K562 (cell line): ENCODE results near the gene ARHGAP28. TPM values are rescaled to one million over a fixed set of nuclear protein-coding genes. Genes with fewer than 3 reads are reported as not detected.

Experiments used
- ATAC-seq: fragments of 200-7000 bp; cut with Tn5 transposase; 3 replicates; pipeline ENCODE4 v1.9.1; 2020; ENCODE audit warnings: moderate library complexity
- BruUV-seq: library from RNA; stranded (reverse); fragments of 400-500 nt; replicated peaks from 2 replicates; lab custom pipeline; 2021; lab: Mats Ljungman, UMichigan
- CTCF ChIA-PET: fragments of 300-600 bp; formaldehyde crosslinking; extraction: SDS; loops from one replicate; lab custom pipeline; 2021; ENCODE audit warnings: low intra/inter-chr PET ratio; lab: Yijun Ruan, JAX
- POLR2A ChIA-PET: fragments of 300-600, 350-650 bp; sonication (Branson Sonifier 250); formaldehyde crosslinking; extraction: SDS; loops from one replicate; lab custom pipeline; 2021; ENCODE audit warnings: antibody characterized with exemption, inconsistent platforms; lab: Yijun Ruan, JAX
- DNase-seq, 4 experiments: peaks; one replicate each; pipeline versions ENCODE4 v3.0.0 to v3.0.0-alpha.2; 2011 to 2018; ENCODE audit warnings: low spot score in 3 of 4, mixed read lengths in 3 of 4; ENCODE audit errors: extremely low read depth in 1 of 4
- FAIRE-seq: peaks from 2 replicates; lab custom pipeline; 2011; peaks lifted over from hg19 to GRCh38; lab: Jason Lieb, UNC
- H2AFZ ChIP-seq: 2 replicates; pipeline ENCODE4 v1.6.0; 2011; ENCODE audit warnings: low read depth, low read length, control low read depth, inconsistent platforms
- H3K27ac ChIP-seq: fragments of 200-600 bp; 3 replicates; pipeline ENCODE4 v1.8.0; 2011; ENCODE audit warnings: low read depth, mild to moderate bottlenecking, control low read depth, inconsistent platforms, low read length, moderate library complexity, mixed read lengths; ENCODE audit errors: extremely low read depth
- H3K27me3 ChIP-seq, 2 experiments: fragments of 300-600 bp in 1 of 2; 2 replicates in 1 of 2; 3 replicates in 1 of 2; pipeline versions ENCODE4 v1.6.0 to v1.8.0; 2011; ENCODE audit warnings: inconsistent platforms in 2 of 2, low read length in 2 of 2, mild to moderate bottlenecking in 1 of 2, mixed read lengths in 1 of 2, moderate library complexity in 1 of 2; ENCODE audit not compliant: control insufficient read depth in 2 of 2, insufficient read depth in 2 of 2
- H3K36me3 ChIP-seq: fragments of 300-600 bp; 3 replicates; pipeline ENCODE4 v1.8.0; 2011; ENCODE audit warnings: mild to moderate bottlenecking, low read length, inconsistent platforms; ENCODE audit not compliant: control insufficient read depth, insufficient read depth
- H3K4me1 ChIP-seq, 2 experiments: fragments of 200-600 bp in 1 of 2; replicated peaks in 1 of 2; 2 replicates in 1 of 2; 3 replicates in 1 of 2; pipeline versions ENCODE4 v1.5.1 to v1.8.0; 2011; ENCODE audit warnings: inconsistent platforms in 2 of 2, low read length in 2 of 2, mild to moderate bottlenecking in 1 of 2, mixed read lengths in 1 of 2, moderate library complexity in 1 of 2; ENCODE audit not compliant: control insufficient read depth in 2 of 2, insufficient read depth in 2 of 2
- H3K4me2 ChIP-seq: 2 replicates; pipeline ENCODE4 v1.6.1; 2011; ENCODE audit warnings: low read length, control low read depth, inconsistent platforms, mixed read lengths; ENCODE audit not compliant: insufficient read depth
- H3K4me3 ChIP-seq: fragments of 200-600 bp; sonication (generic), shearing (Covaris generic); 2 replicates; pipeline ENCODE4 v1.5.1; 2016; ENCODE audit warnings: control low read depth, inconsistent platforms
- H3K79me2 ChIP-seq: fragments of 200-600 bp; 3 replicates; pipeline ENCODE4 v1.8.0; 2011; ENCODE audit warnings: low read length, inconsistent platforms; ENCODE audit not compliant: control insufficient read depth, insufficient read depth
- H3K9ac ChIP-seq, 2 experiments: 2 replicates each; pipeline versions ENCODE4 v1.6.0 to v1.6.1; 2011; ENCODE audit warnings: low read depth in 2 of 2, low read length in 2 of 2, control low read depth in 1 of 2, inconsistent platforms in 1 of 2, mild to moderate bottlenecking in 1 of 2, mixed read lengths in 1 of 2; ENCODE audit not compliant: insufficient read depth in 1 of 2
- H3K9me1 ChIP-seq: one replicate; pipeline ENCODE4 v1.6.0; 2011; ENCODE audit warnings: inconsistent platforms, mild to moderate bottlenecking, low read length, moderate library complexity; ENCODE audit not compliant: control insufficient read depth, insufficient read depth
- H3K9me3 ChIP-seq: replicated peaks from 2 replicates; pipeline ENCODE4 v1.5.1; 2011; ENCODE audit warnings: low read depth, low read length, inconsistent platforms; ENCODE audit not compliant: control insufficient read depth, insufficient read depth
- H4K20me1 ChIP-seq: replicated peaks from 2 replicates; pipeline ENCODE4 v1.6.1; 2011; ENCODE audit warnings: low read length, inconsistent platforms, mixed read lengths; ENCODE audit not compliant: control insufficient read depth, insufficient read depth
- BRD9 ChIP-seq: fragments of 450-650 bp; IDR thresholded peaks from 2 replicates; pipeline ENCODE4 v1.6.1; 2018; ENCODE audit warnings: low read depth; ENCODE audit not compliant: partially characterized antibody
- DNMT1 ChIP-seq: fragments of 450-650 bp; IDR thresholded peaks from 2 replicates; pipeline ENCODE4 v1.6.1; 2016; ENCODE audit warnings: antibody characterized with exemption, mild to moderate bottlenecking
- GATAD2A ChIP-seq: fragments of 450-650 bp; IDR thresholded peaks from 2 replicates; pipeline ENCODE4 v1.6.1; 2017
- JUN ChIP-seq, 2 experiments: sonication (generic) in 1 of 2; formaldehyde crosslinking in 1 of 2; IDR thresholded peaks; 2 replicates each; pipeline versions ENCODE4 v1.6.1 to v1.8.0; 2012 to 2022; ENCODE audit warnings: borderline replicate concordance in 2 of 2, mild to moderate bottlenecking in 2 of 2, improper control_type of control experiment in 1 of 2, low read depth in 1 of 2, low read length in 1 of 2, missing genetic modification reagents in 1 of 2
- KLF10 ChIP-seq: fragments of 250-450 bp; sonication (Bioruptor Pico); IDR thresholded peaks from 2 replicates; pipeline ENCODE4 v1.6.1; 2021; ENCODE audit warnings: matching md5 sums
- OTX1 ChIP-seq: fragments of 450-650 bp; formaldehyde crosslinking; IDR thresholded peaks from 2 replicates; pipeline ENCODE4 v1.4.0; 2022; ENCODE audit warnings: mild to moderate bottlenecking
- RFX5 ChIP-seq: IDR thresholded peaks from 2 replicates; pipeline ENCODE4 v1.6.1; 2011; ENCODE audit warnings: low read depth, mild to moderate bottlenecking, improper control_type of control experiment, low read length
- TRIM24 ChIP-seq, 2 experiments: fragments of 450-650 bp; IDR thresholded peaks; 2 replicates each; pipeline ENCODE4 v1.6.1; 2016
- U2AF1 ChIP-seq: fragments of 200-400 bp; formaldehyde crosslinking; optimal IDR thresholded peaks from 2 replicates; pipeline ENCODE3; 2017; ENCODE audit warnings: mild to moderate bottlenecking, low read depth, low read length, moderate library complexity
- ZNF217 ChIP-seq: sonication (generic); formaldehyde crosslinking; IDR thresholded peaks from 2 replicates; pipeline ENCODE4 v1.8.0; 2022; ENCODE audit warnings: mild to moderate bottlenecking, missing genetic modification reagents
- ZNF232 ChIP-seq: sonication (generic); formaldehyde crosslinking; IDR thresholded peaks from 2 replicates; pipeline ENCODE4 v1.8.0; 2022; ENCODE audit warnings: mild to moderate bottlenecking, missing genetic modification reagents
- ZNF507 ChIP-seq: conservative IDR thresholded peaks from 2 replicates; pipeline ENCODE4 v1.6.1; 2017; ENCODE audit warnings: missing genetic modification characterization, missing compliant biosample characterization
- WGBS: fragments of 100-300 bp; shearing (Covaris generic); methylation state at CpG from one replicate; pipeline ENCODE4 v1.1.6; 2016; ENCODE audit warnings: low coverage, mixed read lengths; ENCODE audit not compliant: insufficient coverage; ENCODE audit errors: missing lambda C conversion rate; 5-methylcytosine and 5-hydroxymethylcytosine counted together
- in situ Hi-C: fragments of 300-500 bp; cut with MboI; formaldehyde crosslinking; loops from 4 replicates; pipeline ENCODE4 v1.15.0; 2018; ENCODE audit warnings: inconsistent platforms, mixed read lengths
- intact Hi-C: fragments of 100-400 bp; cut with micrococcal nuclease; formaldehyde crosslinking; loops from 2 replicates; pipeline ENCODE4 v1.14.2; 2022
- polyA plus RNA-seq, 8 experiments: library from polyadenylated mRNA; depleted of rRNA in 4 of 8; stranded (reverse) in 5 of 8; unstranded in 3 of 8; fragments of >200 nt; fragmentation: Nextera tagmentation in 2 of 8; fragmentation: Illumina TruSeq in 1 of 8; extraction: Ambion mirVana in 2 of 8; extraction: Trizol in 1 of 8; gene quantifications; 2 replicates each; pipeline versions ENCODE4 v1.2.1 to v1.2.3, GENCODE V29; 2011 to 2014; ENCODE audit warnings: inconsistent platforms in 1 of 8, missing spikeins in 1 of 8
- total RNA-seq, 7 experiments: library from RNA; depleted of rRNA in 6 of 7; stranded (reverse); fragments of >200 nt in 6 of 7; fragmentation: Illumina TruSeq in 2 of 7; extraction: Trizol in 2 of 7; gene quantifications; 2 replicates each; pipeline versions ENCODE4 v1.2.1 to v1.2.3, GENCODE V29; 2011 to 2021; ENCODE audit warnings: low replicate concordance in 1 of 7
- TF ChIP-seq, protein P1 (sequence below): sonication (generic); formaldehyde crosslinking; IDR thresholded peaks from 2 replicates; pipeline ENCODE4 v1.8.1; 2023; ENCODE audit warnings: mild to moderate bottlenecking, missing genetic modification reagents
- TF ChIP-seq, protein P2 (sequence below): sonication (generic); formaldehyde crosslinking; IDR thresholded peaks from 2 replicates; pipeline ENCODE4 v1.8.0; 2022; ENCODE audit warnings: mild to moderate bottlenecking, low read depth, missing genetic modification reagents
- TF ChIP-seq, protein P3 (sequence below): fragments of 450-650 bp; formaldehyde crosslinking; IDR thresholded peaks from 2 replicates; pipeline ENCODE4 v1.4.0; 2020; ENCODE audit warnings: mild to moderate bottlenecking, mixed read lengths
- TF ChIP-seq, protein P4 (sequence below), 3 experiments: fragments of 200-800 bp in 1 of 3; sonication (Bioruptor generic) in 1 of 3; sonication (generic) in 1 of 3; formaldehyde crosslinking in 1 of 3; IDR thresholded peaks; 2 replicates each; pipeline versions ENCODE4 v1.6.1 to v1.8.0; 2016 to 2022; ENCODE audit warnings: mild to moderate bottlenecking in 2 of 3, missing compliant biosample characterization in 2 of 3, missing genetic modification characterization in 2 of 3, missing genetic modification reagents in 1 of 3

ARHGAP28 gene
- total and polyA plus RNA-seq, 9 of the 15 experiments (the other 6 are each of a cell fraction or from before 2014, with no cell fraction given) = 0.93 to 5.9 (median 5.0) TPM

DNA sequence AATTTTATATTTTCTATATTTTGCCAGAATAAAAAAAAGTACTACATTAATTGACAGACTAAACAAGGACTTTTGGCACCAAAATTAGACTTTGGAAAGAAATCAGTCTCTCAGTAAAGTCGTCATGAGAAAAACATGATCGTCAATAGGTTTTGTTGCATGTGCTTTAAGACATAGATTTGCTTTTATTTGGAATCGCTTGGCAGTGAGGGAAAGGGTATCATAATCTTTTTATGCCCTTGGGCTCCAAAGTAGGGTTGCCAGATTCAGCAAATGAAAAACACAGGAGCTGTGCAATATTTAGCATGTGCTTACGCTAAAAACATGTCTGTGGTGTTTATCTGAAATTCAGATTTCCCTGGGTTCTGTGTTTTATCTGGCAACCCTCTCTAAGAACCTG, 210.5 kb downstream of the ARHGAP28 start:
- no peak overlapping the region for H3K4me3 ChIP-seq
- H3K9me3 ChIP-seq = no peaks in the 10 kb centered on the region
- ATAC-seq (no peak), FAIRE-seq (no peak), DNase-seq (no peak)
- H3K4me2 ChIP-seq = no peak overlapping the region
- POLR2A ChIA-PET = interaction anchor here (0.7 to 1.6 kb wide), 2 partner anchors 20 to 38 kb away, joined by 3 read pairs; no protein-coding TSS in a partner anchor
- intact Hi-C loops = no loop called here
- no peak overlapping the region for H3K9ac ChIP-seq
- no TSS peak for BruUV-seq
- peaks cover 25 to 34% of the 10 kb centered on the region in 2 experiments for H3K27me3 ChIP-seq
- in situ Hi-C loops = no loop called here
- WGBS = 1% methylated on average over 4 of the region's 4 CpGs
- TF ChIP-seq, protein P1, sequence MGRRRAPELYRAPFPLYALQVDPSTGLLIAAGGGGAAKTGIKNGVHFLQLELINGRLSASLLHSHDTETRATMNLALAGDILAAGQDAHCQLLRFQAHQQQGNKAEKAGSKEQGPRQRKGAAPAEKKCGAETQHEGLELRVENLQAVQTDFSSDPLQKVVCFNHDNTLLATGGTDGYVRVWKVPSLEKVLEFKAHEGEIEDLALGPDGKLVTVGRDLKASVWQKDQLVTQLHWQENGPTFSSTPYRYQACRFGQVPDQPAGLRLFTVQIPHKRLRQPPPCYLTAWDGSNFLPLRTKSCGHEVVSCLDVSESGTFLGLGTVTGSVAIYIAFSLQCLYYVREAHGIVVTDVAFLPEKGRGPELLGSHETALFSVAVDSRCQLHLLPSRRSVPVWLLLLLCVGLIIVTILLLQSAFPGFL (CRISPR knock-in tag) = no peak
- TF ChIP-seq RFX5 = no peak
- TF ChIP-seq KLF10 (CRISPR knock-in tag) = no peak
- TF ChIP-seq OTX1 (CRISPR knock-in tag) = no peak
- no peak for TF ChIP-seq JUN (IDR thresholded peaks at IDR 0.05; ENCODE audit: borderline replicate concordance, low read depth, low read length)
- TF ChIP-seq JUN (CRISPR knock-in tag; IDR thresholded peaks at IDR 0.05; ENCODE audit: borderline replicate concordance) = no peak
- TF ChIP-seq, protein P2, sequence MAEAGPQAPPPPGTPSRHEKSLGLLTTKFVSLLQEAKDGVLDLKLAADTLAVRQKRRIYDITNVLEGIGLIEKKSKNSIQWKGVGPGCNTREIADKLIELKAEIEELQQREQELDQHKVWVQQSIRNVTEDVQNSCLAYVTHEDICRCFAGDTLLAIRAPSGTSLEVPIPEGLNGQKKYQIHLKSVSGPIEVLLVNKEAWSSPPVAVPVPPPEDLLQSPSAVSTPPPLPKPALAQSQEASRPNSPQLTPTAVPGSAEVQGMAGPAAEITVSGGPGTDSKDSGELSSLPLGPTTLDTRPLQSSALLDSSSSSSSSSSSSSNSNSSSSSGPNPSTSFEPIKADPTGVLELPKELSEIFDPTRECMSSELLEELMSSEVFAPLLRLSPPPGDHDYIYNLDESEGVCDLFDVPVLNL (CRISPR knock-in tag) = no peak
- TF ChIP-seq DNMT1 = no peak
- no peak for TF ChIP-seq GATAD2A
- no peak for TF ChIP-seq ZNF217
- TF ChIP-seq, protein P3, sequence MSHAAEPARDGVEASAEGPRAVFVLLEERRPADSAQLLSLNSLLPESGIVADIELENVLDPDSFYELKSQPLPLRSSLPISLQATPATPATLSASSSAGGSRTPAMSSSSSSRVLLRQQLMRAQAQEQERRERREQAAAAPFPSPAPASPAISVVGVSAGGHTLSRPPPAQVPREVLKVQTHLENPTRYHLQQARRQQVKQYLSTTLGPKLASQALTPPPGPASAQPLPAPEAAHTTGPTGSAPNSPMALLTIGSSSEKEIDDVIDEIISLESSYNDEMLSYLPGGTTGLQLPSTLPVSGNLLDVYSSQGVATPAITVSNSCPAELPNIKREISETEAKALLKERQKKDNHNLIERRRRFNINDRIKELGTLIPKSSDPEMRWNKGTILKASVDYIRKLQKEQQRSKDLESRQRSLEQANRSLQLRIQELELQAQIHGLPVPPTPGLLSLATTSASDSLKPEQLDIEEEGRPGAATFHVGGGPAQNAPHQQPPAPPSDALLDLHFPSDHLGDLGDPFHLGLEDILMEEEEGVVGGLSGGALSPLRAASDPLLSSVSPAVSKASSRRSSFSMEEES (CRISPR knock-in tag) = no peak
- TF ChIP-seq TRIM24 (IDR thresholded peaks at IDR 0.05) = no peak
- TF ChIP-seq, protein P4, sequence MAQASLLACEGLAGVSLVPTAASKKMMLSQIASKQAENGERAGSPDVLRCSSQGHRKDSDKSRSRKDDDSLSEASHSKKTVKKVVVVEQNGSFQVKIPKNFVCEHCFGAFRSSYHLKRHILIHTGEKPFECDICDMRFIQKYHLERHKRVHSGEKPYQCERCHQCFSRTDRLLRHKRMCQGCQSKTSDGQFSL (CRISPR knock-in tag; IDR thresholded peaks at IDR 0.05) = no peak
- TF ChIP-seq, protein P4 (tag; IDR thresholded peaks at IDR 0.05) = no peak
- TF ChIP-seq U2AF1 = no peak
- no peak for TF ChIP-seq ZNF232 (CRISPR knock-in tag)
- TF ChIP-seq ZNF507 (tag) = no peak
- TF ChIP-seq BRD9 = no peak
- H3K4me1 ChIP-seq = no peaks in the 10 kb centered on the region
- no peak overlapping the region for H2AFZ ChIP-seq
- H3K79me2 ChIP-seq = no peaks in the 10 kb centered on the region
- no peak overlapping the region for H3K27ac ChIP-seq
- no peaks in the 10 kb centered on the region for H4K20me1 ChIP-seq
- CTCF ChIA-PET = no interaction called here
- H3K36me3 ChIP-seq = no peaks in the 10 kb centered on the region
- H3K9me1 ChIP-seq = no peaks in the 10 kb centered on the region
